Measurements from ENCODE around the gene RPTOR.

The RPTOR gene

GRCh38 chr17:80689129-80689619 lies 144.5 kb downstream of the RPTOR start:
- DNase-seq (ENCODE audit: low read depth) = no peak
- H3K4me3 ChIP-seq (ENCODE audit: low read depth, low read length) = no peak overlapping the region
- TF ChIP-seq, protein P1, sequence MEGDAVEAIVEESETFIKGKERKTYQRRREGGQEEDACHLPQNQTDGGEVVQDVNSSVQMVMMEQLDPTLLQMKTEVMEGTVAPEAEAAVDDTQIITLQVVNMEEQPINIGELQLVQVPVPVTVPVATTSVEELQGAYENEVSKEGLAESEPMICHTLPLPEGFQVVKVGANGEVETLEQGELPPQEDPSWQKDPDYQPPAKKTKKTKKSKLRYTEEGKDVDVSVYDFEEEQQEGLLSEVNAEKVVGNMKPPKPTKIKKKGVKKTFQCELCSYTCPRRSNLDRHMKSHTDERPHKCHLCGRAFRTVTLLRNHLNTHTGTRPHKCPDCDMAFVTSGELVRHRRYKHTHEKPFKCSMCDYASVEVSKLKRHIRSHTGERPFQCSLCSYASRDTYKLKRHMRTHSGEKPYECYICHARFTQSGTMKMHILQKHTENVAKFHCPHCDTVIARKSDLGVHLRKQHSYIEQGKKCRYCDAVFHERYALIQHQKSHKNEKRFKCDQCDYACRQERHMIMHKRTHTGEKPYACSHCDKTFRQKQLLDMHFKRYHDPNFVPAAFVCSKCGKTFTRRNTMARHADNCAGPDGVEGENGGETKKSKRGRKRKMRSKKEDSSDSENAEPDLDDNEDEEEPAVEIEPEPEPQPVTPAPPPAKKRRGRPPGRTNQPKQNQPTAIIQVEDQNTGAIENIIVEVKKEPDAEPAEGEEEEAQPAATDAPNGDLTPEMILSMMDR (IDR thresholded peaks at IDR 0.05; ENCODE audit: control insufficient read depth, extremely low read depth, insufficient read depth) = no peak

DNA sequence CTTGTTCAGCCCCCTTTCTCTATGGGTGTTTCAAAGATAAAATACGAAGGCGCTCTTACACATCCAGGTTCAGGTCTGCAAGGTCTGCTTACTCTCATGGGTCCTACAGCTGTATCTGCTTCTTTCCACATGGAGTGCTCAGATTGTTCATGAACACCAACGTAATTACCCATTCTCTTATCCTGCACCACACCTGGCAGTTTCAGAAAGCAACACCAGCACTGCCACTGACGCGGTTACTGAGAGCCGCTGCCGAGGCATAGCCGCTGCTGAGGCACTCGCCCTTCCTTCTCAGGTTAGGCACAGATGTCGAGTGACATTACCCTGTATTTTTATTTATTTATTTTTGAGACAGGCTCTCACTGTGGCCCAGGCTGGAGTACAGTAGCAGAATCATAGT lies 147.1 kb downstream of the RPTOR start:
- DNase-seq (ENCODE audit: low read depth) = no peak
- H3K4me3 ChIP-seq (ENCODE audit: low read depth, low read length) = no peak overlapping the region
- TF ChIP-seq, protein P1 (IDR thresholded peaks at IDR 0.05; ENCODE audit: control insufficient read depth, extremely low read depth, insufficient read depth) = no peak

DNA sequence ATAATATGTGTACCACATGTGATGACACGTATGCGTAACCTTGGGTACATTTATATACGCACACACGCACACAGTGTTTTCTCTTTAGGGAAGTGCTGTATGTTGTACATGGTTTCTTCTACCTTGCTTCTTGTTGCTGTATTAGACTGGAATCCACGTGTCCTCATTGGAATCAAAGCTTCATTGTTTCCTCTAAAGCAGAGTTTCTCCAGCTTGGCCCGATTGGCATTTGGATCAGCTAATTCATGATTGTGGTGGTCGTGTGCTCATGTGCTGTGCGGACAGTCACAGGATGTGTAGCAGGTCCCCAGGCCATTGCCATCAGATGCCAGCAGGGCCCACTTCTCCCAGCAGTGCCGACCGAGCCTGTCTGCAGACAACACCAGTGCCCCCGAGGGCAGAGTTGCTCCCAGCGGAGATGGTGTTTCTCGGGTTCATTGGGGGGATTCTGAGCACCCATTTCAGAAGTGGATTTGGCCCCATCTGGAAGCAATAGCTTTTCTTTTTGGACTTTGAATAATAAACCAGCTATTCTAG lies 148.4 kb downstream of the RPTOR start:
- TF ChIP-seq, protein P1 (IDR thresholded peaks at IDR 0.05; ENCODE audit: control insufficient read depth, extremely low read depth, insufficient read depth) = no peak
- DNase-seq (ENCODE audit: low read depth) = no peak
- H3K4me3 ChIP-seq (ENCODE audit: low read depth, low read length) = no peak overlapping the region

DNA sequence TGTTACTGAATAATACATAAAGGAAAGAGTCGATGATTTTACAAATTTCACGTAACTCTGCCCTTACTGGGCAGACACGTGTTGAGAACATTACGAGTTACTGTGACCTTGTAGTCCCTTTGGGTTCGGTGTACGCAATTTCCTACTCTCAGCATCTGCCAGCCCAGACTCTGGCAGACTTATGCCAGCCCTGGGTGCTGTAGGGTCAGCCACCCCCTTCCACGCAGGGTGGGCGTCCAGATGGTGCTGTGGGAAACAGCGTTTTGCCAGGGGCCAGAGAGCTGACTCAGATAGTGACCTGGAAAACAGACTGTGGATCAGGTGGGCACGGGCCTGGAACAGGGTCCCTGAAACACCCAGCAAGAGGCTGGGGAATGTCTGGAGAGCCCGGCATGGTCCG lies 148.9 kb downstream of the RPTOR start:
- no peak for DNase-seq (ENCODE audit: low read depth)
- TF ChIP-seq, protein P1 (IDR thresholded peaks at IDR 0.05; ENCODE audit: control insufficient read depth, extremely low read depth, insufficient read depth) = no peak
- no peak overlapping the region for H3K4me3 ChIP-seq (ENCODE audit: low read depth, low read length)

GRCh38 chr17:80694085-80694991 lies 149.7 kb downstream of the RPTOR start:
- H3K4me3 ChIP-seq (ENCODE audit: low read depth, low read length) = no peak overlapping the region
- no peak for DNase-seq (ENCODE audit: low read depth)
- TF ChIP-seq, protein P1 (IDR thresholded peaks at IDR 0.05; ENCODE audit: control insufficient read depth, extremely low read depth, insufficient read depth) = no peak

DNA sequence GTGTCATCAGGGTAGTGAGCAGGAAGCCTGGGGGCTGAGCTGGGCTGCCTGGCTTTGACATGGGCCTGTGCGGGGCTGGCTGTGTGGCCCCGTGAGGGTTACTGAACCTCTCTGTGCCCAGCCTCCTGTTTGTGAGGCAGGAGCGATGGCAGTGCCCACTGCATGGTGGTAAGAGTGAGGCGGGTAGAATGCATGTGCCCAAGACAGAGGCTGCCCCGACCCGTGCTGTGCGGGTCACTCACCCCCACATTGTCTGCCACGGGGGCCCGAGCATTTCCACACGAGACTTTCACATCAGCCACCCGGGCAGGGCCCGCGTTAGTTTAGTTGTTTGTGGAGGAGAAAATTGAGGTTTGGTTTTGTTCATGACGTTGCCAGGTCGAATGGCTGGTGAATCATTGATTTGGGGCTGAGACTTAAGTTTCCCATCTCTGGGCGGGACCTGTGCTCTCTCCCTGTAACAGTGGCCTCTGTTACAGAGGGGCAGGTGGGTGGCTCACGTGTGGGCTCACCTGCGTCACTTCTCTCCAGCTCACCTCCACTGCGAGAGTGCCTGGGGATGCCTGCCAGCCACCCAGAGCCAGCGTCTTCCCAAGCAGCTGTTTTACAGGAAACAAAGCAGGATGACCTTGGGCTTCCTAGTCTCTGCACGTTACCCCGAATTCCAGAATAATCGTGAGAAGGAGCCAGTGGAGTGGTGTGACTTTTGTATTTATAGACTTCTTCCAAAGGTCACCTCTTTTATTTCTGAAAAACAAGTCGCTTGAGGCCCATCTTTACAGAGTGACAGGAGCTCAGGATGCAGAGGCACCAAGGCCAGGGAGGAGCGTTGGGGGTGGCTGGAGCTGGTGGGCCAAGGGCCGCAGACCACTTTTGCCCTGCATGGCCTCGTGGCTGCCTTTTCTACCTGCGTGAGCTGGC lies 150.6 kb downstream of the RPTOR start:
- TF ChIP-seq, protein P1 (IDR thresholded peaks at IDR 0.05; ENCODE audit: control insufficient read depth, extremely low read depth, insufficient read depth) = no peak
- no peak overlapping the region for H3K4me3 ChIP-seq (ENCODE audit: low read depth, low read length)
- no peak for DNase-seq (ENCODE audit: low read depth)

Measured in LNCaP clone FGC (cell line).